NCI-H460 (cell line): ENCODE results near the gene CCSER1. TPM values are rescaled to one million over a fixed set of nuclear protein-coding genes. Genes with fewer than 3 reads are reported as not detected.
"Not testable (repeated sequence)": the region's sequence is repeated elsewhere in the genome, so short reads cannot be mapped to it uniquely, and the experiment has no call there.

ENCODE experiments used
- DNase-seq: peaks from one replicate; pipeline ENCODE4 v3.0.0-alpha.2; 2016; ENCODE audit warnings: low read depth; ENCODE audit errors: extremely low read depth
- total RNA-seq: library from RNA; depleted of rRNA; stranded (reverse); fragments of >200 nt; shearing (Covaris generic); gene quantifications from 2 replicates; pipeline ENCODE4 v1.2.3, GENCODE V29; 2014

CCSER1 gene
- total RNA-seq, 1 experiment from 2014 or later = 1.1 TPM

DNA sequence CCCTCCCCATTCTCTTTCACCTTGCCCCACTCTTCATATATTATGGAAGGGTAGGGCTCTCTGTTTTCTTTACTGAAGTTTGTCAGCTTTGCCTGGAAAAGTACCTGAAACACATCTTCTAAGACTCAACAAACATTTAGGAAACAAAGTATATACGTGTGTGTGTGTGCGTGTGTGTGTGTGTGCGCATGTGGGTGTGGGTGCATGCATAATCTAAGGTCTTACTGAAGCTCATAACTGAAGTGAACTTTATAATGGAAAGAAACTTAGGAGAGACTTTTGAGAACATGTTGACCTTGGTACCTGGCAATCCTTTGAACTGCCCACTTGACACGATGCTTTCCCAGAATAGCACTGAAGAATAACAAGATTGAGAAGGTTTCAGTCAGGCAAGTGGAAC lies 1190.2 kb downstream of the CCSER1 start:
- DNase-seq = no peak

DNA sequence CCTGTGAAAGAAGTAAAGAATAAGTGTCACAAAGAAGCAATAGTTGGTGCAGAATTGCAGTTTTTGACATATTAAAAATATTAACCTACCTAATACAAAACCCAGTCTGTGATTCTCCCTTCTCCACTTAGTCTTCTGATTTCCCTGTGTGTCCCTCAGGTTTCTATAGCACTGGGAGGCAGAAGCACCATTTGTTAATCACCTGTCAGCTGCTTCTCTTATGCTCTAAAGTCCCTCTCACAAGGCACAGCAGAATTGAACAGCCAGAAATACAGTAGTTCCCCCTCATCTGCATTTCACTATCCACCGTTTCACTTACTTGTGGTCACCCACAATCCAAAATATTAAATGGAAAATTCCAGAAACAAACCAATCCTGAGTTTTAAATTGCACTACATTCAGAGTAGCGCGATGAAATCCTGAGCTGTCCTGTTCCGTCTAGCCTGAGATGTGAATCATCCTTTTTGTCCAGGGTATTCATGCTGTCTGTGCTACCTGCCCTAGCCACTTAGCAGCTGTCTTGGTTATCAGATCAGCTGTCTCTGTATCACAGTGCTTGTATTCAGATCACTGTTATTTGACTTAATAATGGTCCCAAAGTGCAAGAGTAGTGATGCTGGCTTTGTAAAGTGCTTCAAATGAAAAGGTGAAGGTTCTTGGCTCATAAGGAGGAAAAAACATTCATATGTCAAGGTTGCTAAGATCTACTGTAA lies 1192.5 kb downstream of the CCSER1 start:
- DNase-seq = no peak

DNA sequence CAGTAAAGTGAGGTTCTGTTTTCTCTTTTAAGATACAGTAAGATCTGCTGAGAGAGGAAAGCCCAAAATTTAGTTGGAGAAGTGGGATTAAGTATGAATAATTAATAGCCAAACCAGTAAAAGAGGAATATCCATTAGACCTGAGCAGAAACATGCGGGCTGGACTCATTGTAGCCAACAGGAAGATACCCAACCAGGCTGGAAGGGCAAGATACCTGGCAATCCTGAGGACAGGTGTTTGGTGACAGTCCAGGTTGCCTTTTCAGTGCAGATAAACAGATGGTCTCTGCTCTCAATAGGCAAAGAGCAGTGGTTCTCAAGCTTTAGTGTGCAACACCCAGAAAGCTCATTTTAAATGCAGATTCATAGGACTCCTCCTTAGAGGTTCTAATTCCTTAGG lies 1195.8 kb downstream of the CCSER1 start:
- no peak for DNase-seq

DNA sequence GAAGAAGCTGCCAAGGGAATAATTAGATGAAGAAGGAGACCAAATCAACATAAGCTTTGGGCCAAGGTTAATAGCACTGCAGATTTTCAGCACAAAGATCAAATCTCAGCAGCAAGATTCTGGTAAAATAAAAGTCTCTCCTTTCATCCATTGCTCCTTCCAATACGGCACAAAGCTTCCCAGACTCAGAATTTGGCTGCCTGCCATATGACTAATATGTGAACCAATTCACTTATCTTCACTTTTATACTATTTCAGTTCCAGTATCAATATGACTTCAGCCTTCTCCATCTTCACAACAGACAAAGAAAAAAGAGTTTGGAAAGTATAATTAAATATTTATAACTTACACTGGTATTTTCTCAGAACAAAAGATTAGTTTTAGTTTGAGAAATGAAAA lies 1198.3 kb downstream of the CCSER1 start:
- DNase-seq = no peak

DNA sequence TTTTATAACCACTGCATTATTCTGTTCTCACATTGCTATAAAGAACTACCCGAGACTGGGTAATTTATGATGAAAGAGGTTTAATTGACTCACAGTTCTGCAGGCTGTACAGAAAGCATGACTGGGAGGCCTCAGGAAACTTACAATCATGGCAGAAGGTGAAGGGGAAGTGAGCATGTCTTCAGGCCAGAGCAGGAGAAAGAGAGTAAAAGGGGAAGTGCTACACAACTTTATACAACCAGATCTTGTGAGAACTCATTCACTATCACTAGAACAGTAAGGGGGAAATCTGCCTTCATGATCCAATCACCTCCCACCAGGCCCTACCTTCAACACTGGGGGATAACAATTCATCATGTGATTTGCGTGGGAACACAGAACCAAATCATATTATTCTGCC lies 1199.0 kb downstream of the CCSER1 start:
- DNase-seq = not testable (repeated sequence)

DNA sequence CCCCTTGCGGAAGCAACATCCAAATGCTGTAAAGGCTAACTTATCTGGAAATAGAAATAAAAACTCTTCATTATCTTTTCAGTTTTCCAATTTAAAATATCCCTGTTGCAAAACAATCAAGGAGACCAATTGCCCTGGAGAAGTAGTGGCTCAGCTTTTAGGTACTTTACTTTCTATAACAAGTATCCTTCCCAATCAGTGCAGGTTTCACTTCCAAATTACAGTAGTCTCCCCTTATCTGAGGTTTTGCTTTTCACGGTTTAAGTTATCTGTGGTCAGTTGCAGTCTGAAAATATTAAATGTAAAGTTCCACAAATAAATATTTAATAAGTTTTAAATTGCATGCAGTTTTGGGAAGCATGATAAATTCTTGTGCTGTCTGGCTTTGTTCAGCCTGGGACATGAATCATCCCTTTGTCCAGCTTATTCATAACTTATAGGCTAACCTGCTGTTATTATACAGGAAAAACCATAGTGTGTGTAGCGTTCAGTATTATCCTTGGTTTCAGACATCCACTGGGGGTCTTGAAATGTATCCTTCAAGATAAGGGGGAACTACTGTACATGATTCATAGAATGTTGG lies 1203.5 kb downstream of the CCSER1 start:
- no peak for DNase-seq

DNA sequence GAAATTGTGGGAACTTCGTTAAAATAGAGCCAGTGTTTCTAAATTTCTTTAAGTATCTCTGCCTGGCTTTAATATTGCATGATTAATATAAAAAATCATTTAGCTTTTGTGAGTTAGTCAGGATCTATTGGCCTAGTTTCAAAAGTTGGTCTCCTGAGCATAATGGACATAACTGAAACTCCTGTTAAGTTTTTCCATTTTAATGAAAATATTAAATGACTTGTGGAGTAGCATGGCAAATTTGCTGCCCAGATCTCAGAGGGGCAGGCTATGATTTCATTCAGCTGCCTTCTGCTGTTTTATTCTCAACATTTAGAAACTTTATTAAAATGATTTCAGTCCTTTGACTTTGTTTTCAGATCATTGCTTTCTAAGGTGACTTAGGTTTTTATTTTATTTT lies 1213.6 kb downstream of the CCSER1 start:
- DNase-seq = no peak

DNA sequence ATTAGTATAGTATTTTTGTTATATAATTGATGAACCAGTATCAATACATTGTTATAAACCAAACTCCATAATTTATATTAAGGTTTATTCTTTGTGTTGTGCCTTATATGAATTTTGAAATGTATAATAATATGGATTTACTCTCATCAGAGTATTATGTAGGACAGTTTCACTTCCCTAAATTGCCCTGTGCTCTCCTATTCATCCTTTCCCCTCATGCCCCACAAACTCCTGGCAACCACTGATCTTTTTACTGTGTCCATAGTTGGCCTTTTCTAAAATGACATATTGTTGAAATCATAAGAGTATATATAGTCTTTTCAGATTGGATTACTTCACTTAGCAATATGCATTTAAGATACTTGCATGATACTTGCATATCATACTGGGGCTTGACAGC lies 1218.4 kb downstream of the CCSER1 start:
- DNase-seq = no peak

DNA sequence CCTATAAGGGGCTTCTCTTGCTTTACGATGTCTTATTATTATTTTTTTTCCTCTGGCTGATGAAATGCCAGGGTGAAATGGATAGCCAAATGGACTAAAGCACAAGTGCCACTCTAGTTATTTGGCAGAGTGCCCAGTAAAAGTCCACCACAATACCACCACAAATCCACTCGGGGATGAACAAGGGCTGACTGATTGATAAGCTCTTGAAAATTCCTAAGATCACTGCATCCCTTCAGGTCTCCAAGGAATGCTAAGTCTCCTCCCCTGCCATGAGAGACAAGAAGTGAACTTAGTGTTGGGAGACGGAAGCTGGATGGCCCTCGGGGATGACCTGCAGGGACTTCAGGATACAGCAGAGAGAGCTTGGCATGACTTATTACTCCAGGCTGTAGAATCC lies 1229.3 kb downstream of the CCSER1 start:
- not testable (repeated sequence) for DNase-seq

DNA sequence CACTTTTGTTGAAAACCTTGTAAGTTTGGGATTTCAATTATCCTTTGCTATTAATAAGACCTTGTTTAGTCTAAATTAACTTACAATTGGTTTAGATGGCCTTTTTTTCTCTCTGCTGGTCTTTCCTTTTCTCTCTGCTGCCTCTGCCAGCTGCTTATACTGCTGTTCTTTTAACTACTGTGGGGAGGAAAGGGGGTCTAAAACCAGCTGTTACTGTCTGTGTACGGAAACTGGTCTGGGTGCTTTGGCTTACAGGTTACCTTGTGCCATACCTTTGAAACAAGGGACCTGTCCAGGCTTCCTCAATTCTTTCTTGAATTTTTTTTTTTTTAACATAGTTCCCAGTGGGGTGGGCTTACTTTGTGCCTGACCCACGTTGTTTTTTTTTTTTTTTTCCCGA lies 1230.8 kb downstream of the CCSER1 start:
- not testable (repeated sequence) for DNase-seq

DNA sequence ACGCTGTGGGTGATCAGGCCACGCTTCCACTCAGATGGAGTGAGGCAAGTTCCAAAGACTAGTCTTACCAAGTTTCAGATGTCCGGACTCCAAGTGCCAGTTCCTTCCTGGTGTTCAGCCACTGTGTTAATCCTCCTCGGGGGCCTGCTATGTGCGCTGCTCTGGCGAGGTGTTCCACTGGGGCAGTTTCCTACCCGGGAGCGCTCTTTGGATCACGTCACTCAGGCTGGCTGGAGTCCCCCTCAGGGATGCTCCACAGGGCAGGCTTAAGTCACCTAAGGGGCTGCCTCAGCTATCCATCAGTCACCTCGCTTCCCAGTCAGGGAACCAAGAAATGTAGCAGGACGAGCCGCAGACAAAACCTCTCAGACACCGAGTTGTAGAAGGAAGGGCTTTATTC lies 1231.4 kb downstream of the CCSER1 start:
- not testable (repeated sequence) for DNase-seq

DNA sequence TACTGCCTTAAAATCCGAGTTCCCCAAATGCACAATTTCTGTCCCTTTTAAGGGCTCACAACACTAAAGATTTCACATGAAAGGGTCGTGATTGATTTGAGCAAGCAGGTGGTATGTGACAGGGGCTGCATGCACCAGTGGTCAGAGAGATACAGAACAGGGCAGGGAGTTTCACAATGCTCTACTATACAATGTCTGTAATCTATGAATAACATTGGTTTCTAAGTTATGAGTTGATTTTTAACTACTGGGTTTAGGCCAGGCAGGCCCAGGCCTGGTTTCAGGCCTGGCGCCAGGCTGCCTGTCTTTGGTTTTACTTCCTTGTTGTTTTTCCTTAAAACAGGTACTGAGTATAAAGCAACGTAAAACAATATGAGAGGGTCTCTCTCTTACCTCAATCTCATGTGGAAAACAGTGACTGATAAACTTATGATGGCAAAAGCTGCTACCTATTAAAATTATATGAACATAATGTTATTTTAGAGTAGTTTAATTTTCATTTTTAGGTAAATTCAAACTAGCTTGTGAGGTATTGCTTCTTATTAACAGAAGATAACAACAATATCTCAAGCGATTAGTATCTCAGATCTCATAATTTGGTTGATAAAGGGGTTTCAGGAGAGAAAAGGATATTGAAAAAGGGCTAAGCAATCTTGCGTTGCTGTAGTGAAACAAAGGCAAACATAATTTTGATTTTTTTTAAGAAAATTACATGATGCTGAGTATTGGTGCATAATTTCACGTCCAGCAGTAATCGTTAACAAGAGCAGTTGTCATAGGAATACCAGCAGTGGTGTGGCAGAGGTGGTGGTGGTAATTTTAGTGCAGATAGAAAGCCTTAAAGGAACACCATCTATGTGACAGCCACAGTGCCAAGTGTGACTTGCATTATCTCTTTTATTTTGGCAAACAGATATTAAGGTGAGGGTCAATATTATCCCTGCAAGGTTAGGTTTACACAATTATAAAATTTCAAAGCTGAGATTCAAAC lies 1232.1 kb downstream of the CCSER1 start:
- no peak for DNase-seq

DNA sequence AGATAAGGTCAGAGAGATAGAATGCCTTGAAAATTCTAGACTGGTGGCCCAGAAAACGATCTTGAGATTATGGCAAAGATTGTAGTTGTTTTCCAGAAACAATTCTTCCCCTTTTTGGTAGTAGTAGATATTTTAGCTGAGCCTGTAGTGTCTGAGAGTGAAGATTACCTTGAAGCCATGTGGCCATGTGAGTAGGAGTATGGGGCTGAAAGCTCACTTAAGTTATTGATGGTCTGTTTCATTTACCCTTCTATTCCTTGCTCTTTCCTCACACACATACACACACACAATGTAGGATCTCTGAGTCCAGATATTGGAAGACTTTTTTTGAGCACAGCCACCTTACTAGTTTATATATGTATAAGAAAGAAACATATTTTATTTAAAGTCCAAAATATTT lies 1234.9 kb downstream of the CCSER1 start:
- DNase-seq = no peak

DNA sequence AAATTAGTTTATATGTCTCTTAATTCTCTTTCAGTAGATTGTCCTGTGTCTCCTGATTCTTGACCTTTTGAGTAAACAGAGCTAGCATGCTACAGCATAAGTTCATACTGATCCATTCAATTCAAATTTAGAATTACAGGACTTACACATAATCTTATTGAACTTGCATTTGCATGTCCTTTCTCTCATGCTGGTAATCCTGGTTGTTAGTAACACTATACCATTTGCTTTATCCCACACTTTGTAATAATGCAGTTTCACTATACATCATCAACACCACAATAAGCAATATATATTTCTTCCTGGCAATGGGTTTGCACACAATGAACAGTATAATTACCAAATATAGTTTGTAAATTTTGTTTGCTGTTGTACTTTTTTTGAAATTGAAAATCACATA lies 1239.4 kb downstream of the CCSER1 start:
- no peak for DNase-seq

DNA sequence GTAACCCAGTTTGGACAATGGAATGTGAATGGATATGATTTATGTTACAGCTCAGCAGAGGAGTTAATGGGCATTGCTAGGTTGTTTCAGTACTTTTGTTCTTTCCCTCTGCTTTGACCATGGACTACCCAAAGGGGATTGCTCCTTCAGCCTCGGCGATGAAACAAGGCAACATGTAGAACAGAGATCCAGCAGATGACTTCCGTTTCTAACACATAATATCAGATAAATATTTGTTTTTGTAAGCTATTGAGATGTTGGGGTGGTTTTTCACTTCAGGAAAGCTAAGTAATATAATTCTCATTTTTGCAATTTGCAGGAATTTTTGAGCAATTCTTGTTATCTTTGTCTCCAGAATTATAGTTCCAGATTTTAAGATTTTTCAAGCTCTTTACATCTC lies 1241.9 kb downstream of the CCSER1 start:
- no peak for DNase-seq

DNA sequence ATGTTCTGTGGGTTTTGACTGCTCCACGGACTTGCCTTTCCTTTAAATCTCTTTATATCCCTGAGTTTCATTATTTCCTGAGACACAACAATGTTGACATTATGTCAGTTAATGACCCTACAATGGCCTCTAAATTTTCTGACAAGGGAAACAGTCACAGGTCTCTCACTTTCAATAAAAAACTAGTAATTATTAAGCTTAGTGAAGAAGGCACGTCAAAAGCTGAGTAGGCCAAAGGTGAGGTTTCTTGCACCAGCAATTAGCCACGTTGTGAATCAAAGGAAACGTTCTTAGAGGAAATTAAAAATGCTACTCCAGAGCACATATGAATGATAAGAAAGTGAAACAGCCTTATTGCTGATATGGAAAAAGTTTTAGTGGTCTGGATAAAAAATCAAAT lies 1246.4 kb downstream of the CCSER1 start:
- DNase-seq = no peak

DNA sequence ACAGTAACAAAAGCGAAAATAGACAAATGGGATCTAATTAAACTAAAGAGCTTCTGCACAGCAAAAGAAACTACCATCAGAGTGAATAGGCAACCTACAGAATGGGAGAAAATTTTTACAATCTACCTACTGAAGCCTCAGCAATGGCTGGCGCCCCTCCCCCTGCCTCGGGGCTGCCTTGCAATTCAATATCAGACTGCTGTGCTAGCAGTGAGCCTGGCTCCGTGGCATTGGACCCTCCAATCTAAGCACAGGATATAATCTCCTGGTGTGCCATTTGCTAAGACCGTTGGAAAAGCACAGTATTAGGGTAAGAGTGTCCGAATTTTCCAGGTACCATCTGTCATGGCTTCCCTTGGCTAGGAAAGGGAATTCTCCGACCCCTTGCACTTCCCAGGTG lies 1278.2 kb downstream of the CCSER1 start:
- not testable (repeated sequence) for DNase-seq

DNA sequence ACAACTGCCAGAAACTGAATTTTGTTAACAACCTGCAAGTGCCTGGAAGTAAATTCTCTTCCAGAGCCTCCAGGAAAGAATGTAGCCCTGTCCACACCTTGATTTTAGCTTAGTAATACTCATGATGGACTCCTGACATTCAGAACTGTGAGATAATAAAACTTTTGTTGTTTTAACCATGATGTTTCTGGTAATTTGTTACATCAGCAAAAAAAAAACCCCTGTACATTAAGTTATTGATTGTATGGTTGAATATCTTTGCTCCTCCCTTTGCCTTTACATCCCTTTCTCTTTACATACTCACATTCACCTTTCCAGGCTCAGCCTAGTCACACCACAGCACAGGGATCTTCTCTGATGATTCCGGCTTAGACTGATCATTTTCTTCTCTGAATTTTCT lies 1294.8 kb downstream of the CCSER1 start:
- DNase-seq = no peak

DNA sequence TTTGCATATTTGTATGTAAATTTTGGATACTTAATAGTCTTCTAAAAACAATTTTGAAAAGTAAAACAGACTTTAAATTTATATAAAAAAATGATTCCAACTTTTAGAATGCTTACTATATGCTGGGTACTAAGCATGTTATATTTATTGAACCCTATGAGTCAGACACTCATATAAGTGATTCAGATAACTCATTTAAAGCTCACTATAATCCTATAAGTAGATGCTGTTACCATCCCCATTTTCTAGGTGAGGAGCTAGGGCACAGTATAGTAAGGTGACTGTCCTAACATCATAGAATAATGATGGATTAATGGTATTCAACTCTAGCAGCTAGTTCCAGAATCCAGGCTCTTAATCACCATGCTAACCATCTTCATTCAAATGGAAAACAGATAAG lies 1299.5 kb downstream of the CCSER1 start:
- no peak for DNase-seq

DNA sequence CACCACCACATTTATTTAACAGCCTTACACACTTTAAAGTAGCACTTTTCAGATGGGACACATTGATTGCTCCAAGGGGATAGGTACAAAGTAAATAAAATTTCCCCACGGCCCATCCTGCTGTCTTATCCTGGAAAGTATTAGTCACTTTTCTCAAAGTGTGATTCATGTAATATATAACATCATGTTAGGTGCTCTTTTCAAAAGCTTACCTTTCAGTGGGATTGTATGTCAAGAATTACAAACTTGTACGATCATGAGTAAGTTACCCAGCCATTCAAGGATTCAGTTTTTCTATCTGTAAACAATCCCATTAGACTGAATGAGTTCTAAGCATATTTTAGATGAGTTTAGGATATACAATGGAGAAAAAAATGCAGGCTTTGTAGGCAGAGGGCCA lies 1300.0 kb downstream of the CCSER1 start:
- no peak for DNase-seq

DNA sequence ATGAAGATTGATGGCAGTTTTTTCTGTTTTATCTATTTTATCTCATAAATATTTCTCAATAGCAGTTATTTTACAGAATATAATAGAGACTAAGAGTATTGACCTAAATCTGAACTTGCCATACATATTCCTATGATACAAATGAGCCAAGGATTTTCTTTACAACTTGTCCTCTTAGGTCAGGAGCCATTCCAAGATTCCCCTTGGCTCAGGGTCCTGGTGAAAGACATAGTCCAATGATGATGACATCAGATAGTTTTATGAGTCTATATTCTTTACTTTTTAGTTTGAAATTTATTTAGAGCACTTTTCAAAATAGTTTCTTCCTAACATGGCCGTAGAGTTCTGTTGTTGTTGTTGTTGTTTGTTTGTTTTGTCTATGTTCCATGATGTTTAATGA lies 1307.4 kb downstream of the CCSER1 start:
- no peak for DNase-seq

DNA sequence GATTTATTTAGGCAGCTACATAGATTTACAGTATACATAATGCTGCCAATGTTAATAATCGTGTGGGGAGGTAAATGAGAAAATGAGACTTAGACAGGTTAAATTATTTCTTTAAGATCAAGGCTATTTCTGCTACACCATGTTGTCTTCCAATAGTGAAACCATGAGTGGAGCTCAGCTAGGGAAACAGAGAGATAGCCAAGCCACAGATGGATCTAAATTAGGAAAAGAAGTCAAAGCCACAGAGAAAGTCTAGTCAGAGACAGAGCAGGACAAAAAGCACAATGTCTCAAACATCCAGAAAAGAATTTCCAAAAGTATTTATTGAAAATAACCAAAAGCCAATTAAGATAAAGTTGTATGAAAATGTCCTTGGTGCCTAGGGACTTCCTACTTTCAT lies 1309.4 kb downstream of the CCSER1 start:
- no peak for DNase-seq
